Measurements from ENCODE around the gene GJC2.

The GJC2 gene

GRCh38 chr1:228158151-228159007, 8.6 kb downstream of the GJC2 start:
- DNase-seq (ENCODE audit: low spot score), result no peak

GRCh38 chr1:228159008-228159665, 9.4 kb downstream of the GJC2 start:
- no peak for DNase-seq (ENCODE audit: low spot score)

- DNase-seq (ENCODE audit: low spot score), result no peak
Observed at GRCh38 chr1:228160201-228160761, 10.6 kb downstream of the GJC2 start.

- DNase-seq (ENCODE audit: low spot score), result no peak
Observed at GRCh38 chr1:228161362-228161761, 11.6 kb downstream of the GJC2 start.

- no peak for DNase-seq (ENCODE audit: low spot score)
Observed at GRCh38 chr1:228161866-228162265, 12.1 kb downstream of the GJC2 start.

- DNase-seq (ENCODE audit: low spot score), result peak; percentile 26
Observed at GRCh38 chr1:228162286-228163006, 12.7 kb downstream of the GJC2 start.

GRCh38 chr1:228163007-228163753, 13.4 kb downstream of the GJC2 start:
- peak; percentile 63 for DNase-seq (ENCODE audit: low spot score)

- no peak for DNase-seq (ENCODE audit: low spot score)
Observed at GRCh38 chr1:228163776-228164519, 14.2 kb downstream of the GJC2 start.

GRCh38 chr1:228164561-228165371, 15.0 kb downstream of the GJC2 start:
- DNase-seq (ENCODE audit: low spot score), result no peak

- DNase-seq (ENCODE audit: low spot score), result peak; percentile 99
Observed at GRCh38 chr1:228165372-228166169, 15.8 kb downstream of the GJC2 start, which contains the start of gene IBA57. Gene IBA57 (plus strand): TSS chr1:228165804. CDS start chr1:228165817, 13 bp downstream.

- peak; percentile 86 for DNase-seq (ENCODE audit: low spot score)
Observed at GRCh38 chr1:228166170-228166936, 16.6 kb downstream of the GJC2 start.

GRCh38 chr1:228168563-228169270, 19.0 kb downstream of the GJC2 start:
- no peak for DNase-seq (ENCODE audit: low spot score)

- DNase-seq (ENCODE audit: low spot score), result no peak
Observed at GRCh38 chr1:228169345-228169744, 19.6 kb downstream of the GJC2 start.

- DNase-seq (ENCODE audit: low spot score), result no peak
Observed at GRCh38 chr1:228170666-228171065, 20.9 kb downstream of the GJC2 start.

GRCh38 chr1:228171221-228171891, 21.6 kb downstream of the GJC2 start:
- no peak for DNase-seq (ENCODE audit: low spot score)

- DNase-seq (ENCODE audit: low spot score), result no peak
Observed at GRCh38 chr1:228172591-228173527, 23.1 kb downstream of the GJC2 start.
